Lower lobe of right lung (tissue), 2 donors: ENCODE data around the gene APLF. TPM values are rescaled to one million over a fixed set of nuclear protein-coding genes. Genes with fewer than 3 reads are reported as not detected.
"Not testable (repeated sequence)": the region's sequence is repeated elsewhere in the genome, so short reads cannot be mapped to it uniquely, and the experiment has no call there.

Source experiments
- ATAC-seq, 2 donors: fragments of 200-7000 bp; cut with Tn5 transposase; one replicate each; pipeline ENCODE4 v1.9.1; 2020 to 2022; ENCODE audit warnings: mild to moderate bottlenecking in 2 of 2, moderate library complexity in 2 of 2
- DNase-seq: peaks from one replicate; pipeline ENCODE4 v3.0.0-alpha.2; 2020
- H3K27ac ChIP-seq: fragments of 200-600 bp; one replicate; pipeline ENCODE4 v1.8.0; 2022
- H3K27me3 ChIP-seq: fragments of 200-600 bp; one replicate; pipeline ENCODE4 v1.8.0; 2022; ENCODE audit warnings: low read depth
- H3K36me3 ChIP-seq: fragments of 200-600 bp; one replicate; pipeline ENCODE4 v1.8.0; 2022; ENCODE audit warnings: mild to moderate bottlenecking
- H3K4me1 ChIP-seq: fragments of 200-600 bp; one replicate; pipeline ENCODE4 v1.8.0; 2022
- H3K4me3 ChIP-seq: fragments of 200-600 bp; one replicate; pipeline ENCODE4 v1.8.0; 2022; ENCODE audit warnings: mild to moderate bottlenecking
- H3K9me3 ChIP-seq: fragments of 200-600 bp; one replicate; pipeline ENCODE4 v1.8.0; 2022
- CTCF ChIP-seq: fragments of 200-600 bp; IDR thresholded peaks from one replicate; pipeline ENCODE4 v1.8.0; 2022; ENCODE audit warnings: antibody characterized with exemption, mild to moderate bottlenecking
- intact Hi-C: fragments of 100-400 bp; cut with DNase I; formaldehyde crosslinking; loops from one replicate; pipeline ENCODE4 v1.11.0; 2022
- total RNA-seq: library from RNA; stranded (reverse); fragmentation: NEBNext Ultra II Directional; extraction: Animal tissue kit (Norgen Biotek cat#: 25700); gene quantifications from one replicate; pipeline ENCODE4 v1.2.1, GENCODE V29; 2021
- donor health status: DM: no; HTN: yes; CAD: no; lungs with severe emphysema.

Gene APLF
- total RNA-seq, 1 donor from 2014 or later, result 5.8 TPM

- H3K4me1 ChIP-seq, result no peaks in the 10 kb centered on the region
- no peaks in the 10 kb centered on the region for H3K27me3 ChIP-seq
Observed at GRCh38 chr2:68482296-68482820, 15.0 kb downstream of the APLF start.

GRCh38 chr2:68483011-68483410, 15.6 kb downstream of the APLF start:
- Histone ChIP-seq H3K4me3 (no peak overlapping the region), H3K36me3 (no peaks in the 10 kb centered on the region), H3K9me3 (no peaks in the 10 kb centered on the region), H3K4me1 (no peaks in the 10 kb centered on the region), H3K27ac (no peak overlapping the region), H3K27me3 (no peaks in the 10 kb centered on the region)
- DNase-seq (no peak), ATAC-seq (no peak)
- intact Hi-C loops, result no loop called here
- no peak for TF ChIP-seq CTCF

More at GRCh38 chr2:68482296-68482820, 15.0 kb downstream of the APLF start:
- no peaks in the 10 kb centered on the region for H3K9me3 ChIP-seq
- no peak overlapping the region for H3K27ac ChIP-seq
- ATAC-seq, result no peak
- no peaks in the 10 kb centered on the region for H3K36me3 ChIP-seq
- intact Hi-C loops, result no loop called here
- no peak for DNase-seq
- TF ChIP-seq CTCF, result no peak
- no peak overlapping the region for H3K4me3 ChIP-seq

GRCh38 chr2:68487773-68488355, 20.5 kb downstream of the APLF start:
- intact Hi-C loops, result no loop called here
- Histone ChIP-seq H3K36me3 (no peaks in the 10 kb centered on the region), H3K4me1 (no peaks in the 10 kb centered on the region), H3K9me3 (no peaks in the 10 kb centered on the region), H3K27ac (no peak overlapping the region), H3K27me3 (no peaks in the 10 kb centered on the region), H3K4me3 (no peak overlapping the region)
- ATAC-seq, result no peak
- peak; percentile 62 for TF ChIP-seq CTCF
- no peak for DNase-seq

- ATAC-seq, H3K36me3 ChIP-seq, H3K27me3 ChIP-seq, DNase-seq, H3K9me3 ChIP-seq, H3K4me3 ChIP-seq, H3K4me1 ChIP-seq, H3K27ac ChIP-seq, intact Hi-C loops: not testable (repeated sequence)
Observed at GRCh38 chr2:68488605-68489004, 21.2 kb downstream of the APLF start.

GRCh38 chr2:68489282-68489681, 21.9 kb downstream of the APLF start:
- no peak overlapping the region for H3K4me3 ChIP-seq
- H3K27me3 ChIP-seq, result no peaks in the 10 kb centered on the region
- intact Hi-C loops, result no loop called here
- H3K27ac ChIP-seq, result no peak overlapping the region
- ATAC-seq (no peak), DNase-seq (no peak)
- H3K4me1 ChIP-seq, result no peaks in the 10 kb centered on the region
- no peaks in the 10 kb centered on the region for H3K36me3 ChIP-seq
- TF ChIP-seq CTCF, result no peak
- no peaks in the 10 kb centered on the region for H3K9me3 ChIP-seq

- H3K9me3 ChIP-seq, result peaks cover 9% of the 10 kb centered on the region
- intact Hi-C loops, result no loop called here
- ATAC-seq (no peak), DNase-seq (no peak)
- H3K27ac ChIP-seq, result no peak overlapping the region
- H3K36me3 ChIP-seq, result no peaks in the 10 kb centered on the region
- H3K4me3 ChIP-seq, result no peak overlapping the region
- no peaks in the 10 kb centered on the region for H3K4me1 ChIP-seq
- no peaks in the 10 kb centered on the region for H3K27me3 ChIP-seq
- TF ChIP-seq CTCF, result no peak
Observed at GRCh38 chr2:68491582-68491981, 24.2 kb downstream of the APLF start.
